ENCODE data around the gene POLE. TPM values are rescaled to one million over a fixed set of nuclear protein-coding genes. Genes with fewer than 3 reads are reported as not detected.

The POLE gene
- total and polyA plus RNA-seq, 9 of the 15 experiments (the other 6 are each of a cell fraction or from before 2014, with no cell fraction given): 2.4 to 154 (median 49.6) TPM

GRCh38 chr12:132642846-132643835 is 44.0 kb downstream of the POLE start:
- 96% methylated on average over 26 of the region's 30 CpGs for WGBS (ENCODE audit: insufficient coverage, low coverage, missing lambda C conversion rate)
- DNase-seq (ENCODE audit: extremely low read depth in 1 of 4, low spot score in 3 of 4) (no peak), ATAC-seq (no peak), FAIRE-seq (no peak)
- Histone ChIP-seq H3K27me3 (ENCODE audit: control insufficient read depth in 2 of 2, insufficient read depth in 2 of 2, low read length in 2 of 2) (no peaks in the 10 kb centered on the region), H3K9me3 (replicated peaks; ENCODE audit: control insufficient read depth, insufficient read depth, low read depth, low read length) (no peaks in the 10 kb centered on the region), H3K27ac (ENCODE audit: extremely low read depth, low read depth, low read length) (no peak overlapping the region), H3K79me2 (ENCODE audit: control insufficient read depth, insufficient read depth, low read length) (no peaks in the 10 kb centered on the region; the same call in 2 of the 3 replicates), H3K4me2 (ENCODE audit: insufficient read depth, low read length) (no peak overlapping the region), H3K9me1 (ENCODE audit: control insufficient read depth, insufficient read depth, low read length) (peaks cover 4% of the 10 kb centered on the region), H3K9ac (ENCODE audit: insufficient read depth in 1 of 2, low read depth in 2 of 2, low read length in 2 of 2) (no peak overlapping the region), H3K36me3 (ENCODE audit: control insufficient read depth, insufficient read depth, low read length) (peaks cover 90% of the 10 kb centered on the region), H3K4me1 (replicated peaks in 1 of 2; ENCODE audit: control insufficient read depth in 2 of 2, insufficient read depth in 2 of 2, low read length in 2 of 2) (peaks cover 0 to 6% of the 10 kb centered on the region in 2 experiments; a peak in 2 of 5 replicates), H3K4me3 (no peak overlapping the region), H2AFZ (ENCODE audit: low read depth, low read length) (no peak overlapping the region), H4K20me1 (replicated peaks; ENCODE audit: control insufficient read depth, insufficient read depth, low read length) (peaks cover 13% of the 10 kb centered on the region; the same call in 1 of the 2 replicates)
- TF ChIP-seq EHMT2 (IDR thresholded peaks at IDR 0.05) (no peak), POLR2AphosphoS5 (IDR thresholded peaks at IDR 0.05; ENCODE audit: control insufficient read depth, insufficient read depth, low read depth, low read length) (peak; percentile 42; the same call in 1 of the 2 replicates), POLR2A (conservative IDR thresholded peaks at IDR 0.05) (peak; percentile 30; the same call in 1 of the 2 replicates), RBM22 (IDR thresholded peaks at IDR 0.05; ENCODE audit: low read depth, low read length, poor library complexity, severe bottlenecking) (peak; percentile 33), HBP1 (CRISPR knock-in tag; IDR thresholded peaks at IDR 0.05) (no peak), ZKSCAN1 (IDR thresholded peaks at IDR 0.05; ENCODE audit: low read depth, low read length) (no peak), POLR2G (IDR thresholded peaks at IDR 0.05; ENCODE audit: low read depth, low read length) (peak; percentile 62), RREB1 (CRISPR knock-in tag; IDR thresholded peaks at IDR 0.05) (no peak)
- intact Hi-C loops (cut with micrococcal nuclease): no loop called here
- in situ Hi-C loops (cut with MboI): no loop called here
- no TSS peak for BruUV-seq (replicated peaks)
- CTCF ChIA-PET (ENCODE audit: low intra/inter-chr PET ratio): no interaction called here
- POLR2A ChIA-PET: no interaction called here
